Neural progenitor cell (in vitro differentiated cells): ENCODE results near the gene PCSK1. TPM values are rescaled to one million over a fixed set of nuclear protein-coding genes. Genes with fewer than 3 reads are reported as not detected.

Experiments
- DNase-seq: peaks from one replicate; pipeline ENCODE4 v3.0.0-alpha.2; 2016; ENCODE audit warnings: low spot score
- H2AFZ ChIP-seq: fragments of 200-600 bp; sonication (generic); replicated peaks from 2 replicates; pipeline ENCODE4 v1.6.1; 2016; ENCODE audit warnings: antibody characterized with exemption
- H3F3A ChIP-seq: fragments of 200-600 bp; sonication (generic); 2 replicates; pipeline ENCODE4 v1.6.1; 2016; ENCODE audit warnings: antibody characterized with exemption, low read depth
- H3K27ac ChIP-seq: fragments of 200-600 bp; sonication (generic); 2 replicates; pipeline ENCODE4 v1.5.1; 2016; ENCODE audit warnings: mild to moderate bottlenecking
- H3K27me3 ChIP-seq: fragments of 200-600 bp; sonication (generic); 2 replicates; pipeline ENCODE4 v1.6.1; 2016; ENCODE audit warnings: mild to moderate bottlenecking, moderate library complexity
- H3K36me3 ChIP-seq: fragments of 200-600 bp; sonication (generic); 2 replicates; pipeline ENCODE4 v1.5.1; 2016
- H3K4me1 ChIP-seq: fragments of 200-600 bp; sonication (generic); 2 replicates; pipeline ENCODE4 v1.6.1; 2016; ENCODE audit warnings: mixed run types
- H3K4me2 ChIP-seq: fragments of 200-600 bp; sonication (generic); 2 replicates; pipeline ENCODE4 v1.6.1; 2016
- H3K4me3 ChIP-seq: fragments of 200-600 bp; sonication (generic); 2 replicates; pipeline ENCODE4 v1.5.1; 2016
- H3K79me2 ChIP-seq: fragments of 200-600 bp; sonication (generic); 2 replicates; pipeline ENCODE4 v1.6.1; 2016; ENCODE audit warnings: low read depth
- H3K9ac ChIP-seq: fragments of 200-600 bp; sonication (generic); 2 replicates; pipeline ENCODE4 v1.6.1; 2016
- H3K9me3 ChIP-seq: fragments of 200-600 bp; sonication (generic); 2 replicates; pipeline ENCODE4 v1.5.1; 2016; ENCODE audit warnings: low read depth
- H4K20me1 ChIP-seq: fragments of 200-600 bp; sonication (generic); 2 replicates; pipeline ENCODE4 v1.6.1; 2016; ENCODE audit warnings: low read depth
- H3K27ac Mint-ChIP-seq: 3 replicates; pipeline ENCODE4 v1.8.0; 2021; ENCODE audit warnings: mixed read lengths
- H3K27me3 Mint-ChIP-seq: 2 replicates; pipeline ENCODE4 v1.8.0; 2022; ENCODE audit warnings: low read depth, mild to moderate bottlenecking, inconsistent platforms, moderate library complexity, mixed read lengths; ENCODE audit not compliant: insufficient read depth
- H3K36me3 Mint-ChIP-seq: 3 replicates; pipeline ENCODE4 v1.8.0; 2021; ENCODE audit warnings: mixed read lengths
- H3K4me1 Mint-ChIP-seq: 3 replicates; pipeline ENCODE4 v1.8.0; 2021; ENCODE audit warnings: mixed read lengths
- H3K4me3 Mint-ChIP-seq: 3 replicates; pipeline ENCODE4 v1.8.0; 2021; ENCODE audit warnings: mild to moderate bottlenecking, moderate library complexity, mixed read lengths
- H3K9me3 Mint-ChIP-seq: 3 replicates; pipeline ENCODE4 v1.8.0; 2020; ENCODE audit warnings: mixed read lengths
- EZH2 ChIP-seq: fragments of 200-600 bp; sonication (generic); IDR thresholded peaks from 2 replicates; pipeline ENCODE4 v1.6.1; 2017; ENCODE audit warnings: antibody characterized with exemption, mild to moderate bottlenecking, moderate library complexity
- EZH2phosphoT487 ChIP-seq: fragments of 200-600 bp; sonication (generic); IDR thresholded peaks from 2 replicates; pipeline ENCODE4 v1.6.1; 2017; ENCODE audit warnings: antibody characterized with exemption
- total RNA-seq: library from RNA; depleted of rRNA; stranded (reverse); fragments of >200 nt; gene quantifications from 2 replicates; pipeline ENCODE4 v1.2.3, GENCODE V29; 2015; ENCODE audit warnings: low replicate concordance
- TF ChIP-seq, protein P1 (sequence below): fragments of 200-600 bp; sonication (generic); IDR thresholded peaks from 2 replicates; pipeline ENCODE4 v1.5.1; 2017; ENCODE audit warnings: antibody characterized with exemption, mild to moderate bottlenecking

PCSK1 gene
- 2.3 and 3.9 TPM in 2 replicates for total RNA-seq

DNA sequence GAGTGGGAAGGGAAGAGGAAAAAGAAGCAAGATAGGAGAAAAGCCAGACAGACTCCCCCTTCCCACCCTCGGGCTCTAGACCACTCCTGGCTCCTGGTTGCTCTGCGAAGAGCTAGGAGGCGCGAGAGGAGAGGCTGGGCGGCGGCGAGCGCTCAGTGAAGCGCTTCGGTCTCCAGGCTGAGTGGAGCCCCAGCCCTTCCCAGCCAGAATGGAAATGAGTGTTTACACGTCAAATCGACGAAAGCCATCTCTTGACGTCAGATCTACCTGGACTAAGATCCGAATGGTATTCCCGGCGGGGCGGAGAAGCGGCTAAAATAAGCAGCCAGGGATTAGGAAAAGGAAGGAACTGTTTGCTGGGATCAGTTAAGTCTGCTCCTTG lies at the start of gene PCSK1:
Gene PCSK1 (minus strand): TSS at position 183 of the 382 bp plus-strand sequence. CDS start 206 bp downstream, outside the sequence.
- Mint-ChIP-seq H3K4me1 (peaks cover 37% of the 10 kb centered on the region), H3K4me3 (peak within 1 kb of the TSS; percentile 91), H3K9me3 (no peaks in the 10 kb centered on the region), H3K27me3 (peaks cover 20% of the 10 kb centered on the region), H3K36me3 (no peaks in the 10 kb centered on the region), H3K27ac (no peak within 1 kb of the TSS)
- H3K27ac ChIP-seq = no peak within 1 kb of the TSS
- H2AFZ ChIP-seq = peak within 1 kb of the TSS; percentile 93
- peak within 1 kb of the TSS; percentile 99 for H3K4me2 ChIP-seq
- no peaks in the 10 kb centered on the region for H3K79me2 ChIP-seq
- H3K9ac ChIP-seq = no peak within 1 kb of the TSS
- TF ChIP-seq EZH2 (no peak), EZH2phosphoT487 (no peak)
- TF ChIP-seq, protein P1, sequence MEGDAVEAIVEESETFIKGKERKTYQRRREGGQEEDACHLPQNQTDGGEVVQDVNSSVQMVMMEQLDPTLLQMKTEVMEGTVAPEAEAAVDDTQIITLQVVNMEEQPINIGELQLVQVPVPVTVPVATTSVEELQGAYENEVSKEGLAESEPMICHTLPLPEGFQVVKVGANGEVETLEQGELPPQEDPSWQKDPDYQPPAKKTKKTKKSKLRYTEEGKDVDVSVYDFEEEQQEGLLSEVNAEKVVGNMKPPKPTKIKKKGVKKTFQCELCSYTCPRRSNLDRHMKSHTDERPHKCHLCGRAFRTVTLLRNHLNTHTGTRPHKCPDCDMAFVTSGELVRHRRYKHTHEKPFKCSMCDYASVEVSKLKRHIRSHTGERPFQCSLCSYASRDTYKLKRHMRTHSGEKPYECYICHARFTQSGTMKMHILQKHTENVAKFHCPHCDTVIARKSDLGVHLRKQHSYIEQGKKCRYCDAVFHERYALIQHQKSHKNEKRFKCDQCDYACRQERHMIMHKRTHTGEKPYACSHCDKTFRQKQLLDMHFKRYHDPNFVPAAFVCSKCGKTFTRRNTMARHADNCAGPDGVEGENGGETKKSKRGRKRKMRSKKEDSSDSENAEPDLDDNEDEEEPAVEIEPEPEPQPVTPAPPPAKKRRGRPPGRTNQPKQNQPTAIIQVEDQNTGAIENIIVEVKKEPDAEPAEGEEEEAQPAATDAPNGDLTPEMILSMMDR = no peak
- peak; percentile 70 for DNase-seq
- H3K9me3 ChIP-seq = no peaks in the 10 kb centered on the region
- H3K36me3 ChIP-seq = no peaks in the 10 kb centered on the region
- H3K4me1 ChIP-seq = peaks cover 16% of the 10 kb centered on the region
- peaks cover 87% of the 10 kb centered on the region for H3K27me3 ChIP-seq
- peaks cover 15% of the 10 kb centered on the region for H3F3A ChIP-seq
- H3K4me3 ChIP-seq = peak within 1 kb of the TSS; percentile 75
- H4K20me1 ChIP-seq = peaks cover 24% of the 10 kb centered on the region

DNA sequence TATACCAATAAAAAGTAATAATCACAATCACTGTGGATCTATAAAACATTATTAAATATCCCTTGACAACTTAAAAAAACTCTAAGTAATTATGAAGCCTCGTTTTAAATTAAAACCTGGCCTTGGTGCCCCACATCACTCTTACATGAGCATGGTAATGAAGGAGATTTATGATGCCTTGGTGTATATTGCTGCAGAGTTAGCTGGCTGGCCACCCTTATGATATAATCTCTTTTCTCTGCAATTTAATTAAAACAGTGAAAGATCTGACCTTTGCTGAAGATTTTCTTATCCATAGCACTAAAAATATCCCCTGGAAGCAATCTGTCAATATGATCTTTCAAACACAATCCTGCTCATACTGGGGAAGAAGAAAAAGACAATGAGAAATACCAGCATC lies 48.8 kb upstream of the PCSK1 start:
- Histone ChIP-seq H3K4me1 (no peaks in the 10 kb centered on the region), H3K27ac (no peak overlapping the region), H3K9ac (no peak overlapping the region), H4K20me1 (no peaks in the 10 kb centered on the region), H3K79me2 (no peaks in the 10 kb centered on the region), H3K4me3 (no peak overlapping the region), H3K27me3 (no peaks in the 10 kb centered on the region), H3K4me2 (no peak overlapping the region), H2AFZ (no peak overlapping the region), H3K36me3 (no peaks in the 10 kb centered on the region), H3K9me3 (no peaks in the 10 kb centered on the region), H3F3A (no peaks in the 10 kb centered on the region)
- DNase-seq = no peak
- H3K27me3 Mint-ChIP-seq = peaks cover 2% of the 10 kb centered on the region
- H3K4me1 Mint-ChIP-seq = no peaks in the 10 kb centered on the region
- H3K4me3 Mint-ChIP-seq = no peak overlapping the region
- TF ChIP-seq EZH2 = no peak
- no peak for TF ChIP-seq EZH2phosphoT487
- TF ChIP-seq, protein P1 = no peak
- H3K27ac Mint-ChIP-seq = no peak overlapping the region
- no peaks in the 10 kb centered on the region for H3K36me3 Mint-ChIP-seq
- H3K9me3 Mint-ChIP-seq = no peaks in the 10 kb centered on the region

DNA sequence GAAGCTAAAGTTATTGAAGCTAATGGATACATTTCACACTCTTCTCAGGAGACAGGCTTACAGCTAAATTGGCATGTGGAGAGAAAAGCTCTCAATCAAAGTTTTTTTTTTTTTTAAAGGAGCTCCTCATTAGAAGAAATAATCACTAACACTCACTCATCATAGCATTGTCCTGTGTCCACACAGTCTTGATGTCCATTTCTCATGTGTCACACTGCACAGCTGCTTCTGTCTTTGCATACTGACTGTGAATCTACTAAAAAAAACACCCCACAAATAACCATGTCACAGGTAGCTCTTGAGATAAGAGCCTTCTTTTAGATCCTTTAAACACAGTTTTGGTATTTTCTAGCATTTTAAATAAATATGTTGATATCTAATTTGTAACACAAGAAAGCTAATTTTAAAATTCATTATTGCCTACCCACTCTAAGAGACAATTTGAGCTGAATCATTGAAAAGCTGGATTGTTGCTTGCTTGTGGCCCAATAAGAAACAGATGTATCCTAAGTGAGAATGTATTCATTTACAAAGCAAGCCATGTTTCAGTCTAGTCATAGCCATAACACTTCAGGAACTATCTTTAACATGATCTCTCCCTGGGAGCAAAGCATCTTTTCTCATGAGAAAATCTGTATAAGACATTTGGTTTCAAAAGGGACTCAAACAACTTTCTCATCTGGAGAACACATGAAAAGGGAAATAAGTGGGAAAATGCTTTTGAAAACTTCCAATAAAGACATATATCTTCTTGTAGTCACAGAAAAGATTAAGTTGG lies 48.1 kb upstream of the PCSK1 start:
- Mint-ChIP-seq H3K9me3 (no peaks in the 10 kb centered on the region), H3K36me3 (no peaks in the 10 kb centered on the region), H3K27me3 (no peaks in the 10 kb centered on the region), H3K4me1 (no peaks in the 10 kb centered on the region), H3K4me3 (no peak overlapping the region), H3K27ac (no peak overlapping the region)
- Histone ChIP-seq H3K36me3 (no peaks in the 10 kb centered on the region), H3K79me2 (no peaks in the 10 kb centered on the region), H3K4me2 (no peak overlapping the region), H3K4me1 (no peaks in the 10 kb centered on the region), H4K20me1 (no peaks in the 10 kb centered on the region), H2AFZ (no peak overlapping the region), H3K9me3 (no peaks in the 10 kb centered on the region), H3K27me3 (no peaks in the 10 kb centered on the region), H3K4me3 (no peak overlapping the region), H3K9ac (no peak overlapping the region), H3F3A (no peaks in the 10 kb centered on the region), H3K27ac (no peak overlapping the region)
- DNase-seq = no peak
- TF ChIP-seq, protein P1 = no peak
- TF ChIP-seq EZH2 (no peak), EZH2phosphoT487 (no peak)
